Lower lobe of right lung (tissue), 2 donors: ENCODE measurements around the gene GALNT2. TPM values are rescaled to one million over a fixed set of nuclear protein-coding genes. Genes with fewer than 3 reads are reported as not detected.

Source experiments
- ATAC-seq, 2 donors: fragments of 200-7000 bp; cut with Tn5 transposase; one replicate each; pipeline ENCODE4 v1.9.1; 2020 to 2022; ENCODE audit warnings: mild to moderate bottlenecking in 2 of 2, moderate library complexity in 2 of 2
- DNase-seq: peaks from one replicate; pipeline ENCODE4 v3.0.0-alpha.2; 2020
- H3K27ac ChIP-seq: fragments of 200-600 bp; one replicate; pipeline ENCODE4 v1.8.0; 2022
- H3K27me3 ChIP-seq: fragments of 200-600 bp; one replicate; pipeline ENCODE4 v1.8.0; 2022; ENCODE audit warnings: low read depth
- H3K36me3 ChIP-seq: fragments of 200-600 bp; one replicate; pipeline ENCODE4 v1.8.0; 2022; ENCODE audit warnings: mild to moderate bottlenecking
- H3K4me1 ChIP-seq: fragments of 200-600 bp; one replicate; pipeline ENCODE4 v1.8.0; 2022
- H3K4me3 ChIP-seq: fragments of 200-600 bp; one replicate; pipeline ENCODE4 v1.8.0; 2022; ENCODE audit warnings: mild to moderate bottlenecking
- H3K9me3 ChIP-seq: fragments of 200-600 bp; one replicate; pipeline ENCODE4 v1.8.0; 2022
- CTCF ChIP-seq: fragments of 200-600 bp; IDR thresholded peaks from one replicate; pipeline ENCODE4 v1.8.0; 2022; ENCODE audit warnings: antibody characterized with exemption, mild to moderate bottlenecking
- intact Hi-C: fragments of 100-400 bp; cut with DNase I; formaldehyde crosslinking; loops from one replicate; pipeline ENCODE4 v1.11.0; 2022
- total RNA-seq: library from RNA; stranded (reverse); fragmentation: NEBNext Ultra II Directional; extraction: Animal tissue kit (Norgen Biotek cat#: 25700); gene quantifications from one replicate; pipeline ENCODE4 v1.2.1, GENCODE V29; 2021
- donor health status: DM: no; HTN: yes; CAD: no; lungs with severe emphysema.

The GALNT2 gene
- total RNA-seq, 1 donor from 2014 or later, result 48.0 TPM

- no peak overlapping the region for H3K4me3 ChIP-seq
- peaks cover 3% of the 10 kb centered on the region for H3K36me3 ChIP-seq
- no peak for DNase-seq
- no peak overlapping the region for H3K27ac ChIP-seq
- intact Hi-C loops, result no loop called here
- peaks cover 16% of the 10 kb centered on the region for H3K4me1 ChIP-seq
- no peaks in the 10 kb centered on the region for H3K9me3 ChIP-seq
- no peaks in the 10 kb centered on the region for H3K27me3 ChIP-seq
- no peak for TF ChIP-seq CTCF
- no peak for ATAC-seq
Observed at GRCh38 chr1:230131457-230131856, 64.4 kb downstream of the GALNT2 start.

- no peak for ATAC-seq
- no peak overlapping the region for H3K27ac ChIP-seq
- no peak for DNase-seq
- intact Hi-C loops, result no loop called here
- peaks cover 7% of the 10 kb centered on the region for H3K4me1 ChIP-seq
- H3K36me3 ChIP-seq, result peaks cover 3% of the 10 kb centered on the region
- no peaks in the 10 kb centered on the region for H3K27me3 ChIP-seq
- no peak overlapping the region for H3K4me3 ChIP-seq
- no peaks in the 10 kb centered on the region for H3K9me3 ChIP-seq
- no peak for TF ChIP-seq CTCF
Observed at GRCh38 chr1:230132758-230133157, 65.7 kb downstream of the GALNT2 start.

GRCh38 chr1:230135726-230136125 is 68.7 kb downstream of the GALNT2 start:
- no peak for ATAC-seq
- H3K27me3 ChIP-seq, result no peaks in the 10 kb centered on the region
- H3K4me3 ChIP-seq, result no peak overlapping the region
- no peak for DNase-seq
- TF ChIP-seq CTCF, result no peak
- H3K9me3 ChIP-seq, result no peaks in the 10 kb centered on the region
- peaks cover 11% of the 10 kb centered on the region for H3K4me1 ChIP-seq
- intact Hi-C loops, result no loop called here
- no peak overlapping the region for H3K27ac ChIP-seq
- H3K36me3 ChIP-seq, result no peaks in the 10 kb centered on the region

- no peaks in the 10 kb centered on the region for H3K36me3 ChIP-seq
- TF ChIP-seq CTCF, result no peak
- ATAC-seq (no peak), DNase-seq (no peak)
- no peak overlapping the region for H3K27ac ChIP-seq
- no peak overlapping the region for H3K4me3 ChIP-seq
- peaks cover 11% of the 10 kb centered on the region for H3K4me1 ChIP-seq
- no peaks in the 10 kb centered on the region for H3K9me3 ChIP-seq
- no peaks in the 10 kb centered on the region for H3K27me3 ChIP-seq
- intact Hi-C loops, result no loop called here
Observed at GRCh38 chr1:230136453-230137336, 69.7 kb downstream of the GALNT2 start.

GRCh38 chr1:230137337-230137815 is 70.3 kb downstream of the GALNT2 start:
- DNase-seq (no peak), ATAC-seq (no peak)
- Histone ChIP-seq H3K36me3 (no peaks in the 10 kb centered on the region), H3K27ac (no peak overlapping the region), H3K9me3 (no peaks in the 10 kb centered on the region), H3K27me3 (no peaks in the 10 kb centered on the region), H3K4me1 (peaks cover 9% of the 10 kb centered on the region), H3K4me3 (no peak overlapping the region)
- TF ChIP-seq CTCF, result no peak
- intact Hi-C loops, result no loop called here
